GM10266 (cell line): ENCODE data around the gene SPPL2A.

Experiments
- DNase-seq: peaks from one replicate; pipeline ENCODE4 v3.0.0; 2012; ENCODE audit errors: extremely low spot score
- CTCF ChIP-seq: IDR thresholded peaks from 2 replicates; pipeline ENCODE4 v1.5.1; 2012; ENCODE audit warnings: mild to moderate bottlenecking, low read depth; ENCODE audit not compliant: control insufficient read depth, insufficient read depth; ENCODE audit errors: missing control alignments

The SPPL2A gene

GRCh38 chr15:50803479-50804180 is 38.1 kb upstream of the SPPL2A start:
- TF ChIP-seq CTCF = no peak
- no peak for DNase-seq

- DNase-seq = peak; percentile 21
- no peak for TF ChIP-seq CTCF
Observed at GRCh38 chr15:50800715-50801114, 35.2 kb upstream of the SPPL2A start.

GRCh38 chr15:50798684-50799083 is 33.2 kb upstream of the SPPL2A start:
- no peak for DNase-seq

GRCh38 chr15:50797926-50798325 is 32.4 kb upstream of the SPPL2A start:
- DNase-seq = no peak
- no peak for TF ChIP-seq CTCF

More at GRCh38 chr15:50798684-50799083, 33.2 kb upstream of the SPPL2A start:
- no peak for TF ChIP-seq CTCF

- no peak for TF ChIP-seq CTCF
- no peak for DNase-seq
Observed at GRCh38 chr15:50791486-50791885, 26.0 kb upstream of the SPPL2A start.

- no peak for DNase-seq
- TF ChIP-seq CTCF = no peak
Observed at GRCh38 chr15:50790778-50791453, 25.4 kb upstream of the SPPL2A start.

GRCh38 chr15:50786871-50787270 is 21.4 kb upstream of the SPPL2A start:
- no peak for TF ChIP-seq CTCF
- no peak for DNase-seq
